Fibroblast of villous mesenchyme (primary cell): ENCODE results near the gene CARM1. TPM values are rescaled to one million over a fixed set of nuclear protein-coding genes. Genes with fewer than 3 reads are reported as not detected.
"Not testable (repeated sequence)": the region's sequence is repeated elsewhere in the genome, so short reads cannot be mapped to it uniquely, and the experiment has no call there.

Source experiments
- DNase-seq: peaks from one replicate; pipeline ENCODE4 v3.0.0-alpha.2; 2010; ENCODE audit warnings: low read depth
- H3K4me3 ChIP-seq: 2 replicates; pipeline ENCODE4 v1.5.1; 2011; ENCODE audit warnings: low read depth, mild to moderate bottlenecking, low read length
- CTCF ChIP-seq: IDR thresholded peaks from 2 replicates; pipeline ENCODE4 v1.5.1; 2012; ENCODE audit warnings: low read depth, mild to moderate bottlenecking, low read length; ENCODE audit not compliant: insufficient read depth
- total RNA-seq: library from RNA; depleted of rRNA; stranded (reverse); fragments of >200 nt; gene quantifications from 2 replicates; pipeline ENCODE4 v1.2.3, GENCODE V29; 2012

Gene CARM1
- total RNA-seq, 1 donor = 38.0 TPM

DNA sequence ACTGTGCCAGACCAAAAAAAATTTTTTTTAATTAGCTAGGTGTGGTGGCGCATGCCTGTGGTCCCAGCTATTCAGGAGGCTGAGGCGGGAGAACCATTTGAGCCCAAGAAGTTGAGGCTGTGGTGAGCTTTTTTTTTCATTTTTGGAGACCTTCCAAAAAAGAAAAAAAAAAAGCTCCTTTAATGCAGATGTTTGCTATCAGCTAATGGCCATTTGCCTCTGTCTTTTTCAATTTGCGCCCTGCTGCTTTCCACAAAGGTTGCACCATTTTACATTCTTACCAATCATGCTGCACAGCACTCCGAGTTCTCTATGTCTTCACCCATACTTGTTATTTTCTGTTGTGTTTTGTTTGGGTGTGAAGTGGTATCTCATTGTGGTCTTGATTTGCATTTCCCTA is 73.9 kb downstream of the CARM1 start:
- no peak overlapping the region for H3K4me3 ChIP-seq
- DNase-seq = no peak
- no peak for TF ChIP-seq CTCF

- TF ChIP-seq CTCF = no peak
- H3K4me3 ChIP-seq = no peak overlapping the region
- DNase-seq = peak; percentile 63
These were observed 75.8 kb downstream of the CARM1 start for GRCh38 chr19:10946958-10947657.

DNA sequence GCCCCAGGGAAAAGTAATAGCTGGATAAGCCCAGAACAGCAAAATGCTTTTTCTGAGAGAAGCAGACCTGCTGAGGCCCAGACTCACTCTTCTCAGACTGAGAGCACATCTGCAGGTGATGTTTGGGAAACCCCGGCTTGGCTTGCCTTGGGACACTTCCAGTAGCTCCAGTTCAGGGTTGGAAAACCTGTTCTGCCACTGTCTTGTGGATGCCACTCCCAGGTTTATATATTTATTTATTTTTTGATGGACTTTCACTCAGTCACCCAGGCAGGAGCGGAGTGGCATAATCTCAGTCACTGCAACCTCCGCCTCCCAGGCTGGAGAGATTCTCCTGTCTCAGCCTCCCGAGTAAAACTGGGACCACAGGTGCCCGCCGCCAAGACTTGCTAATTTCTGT is 81.5 kb downstream of the CARM1 start:
- DNase-seq = no peak
- H3K4me3 ChIP-seq = no peak overlapping the region
- no peak for TF ChIP-seq CTCF

DNA sequence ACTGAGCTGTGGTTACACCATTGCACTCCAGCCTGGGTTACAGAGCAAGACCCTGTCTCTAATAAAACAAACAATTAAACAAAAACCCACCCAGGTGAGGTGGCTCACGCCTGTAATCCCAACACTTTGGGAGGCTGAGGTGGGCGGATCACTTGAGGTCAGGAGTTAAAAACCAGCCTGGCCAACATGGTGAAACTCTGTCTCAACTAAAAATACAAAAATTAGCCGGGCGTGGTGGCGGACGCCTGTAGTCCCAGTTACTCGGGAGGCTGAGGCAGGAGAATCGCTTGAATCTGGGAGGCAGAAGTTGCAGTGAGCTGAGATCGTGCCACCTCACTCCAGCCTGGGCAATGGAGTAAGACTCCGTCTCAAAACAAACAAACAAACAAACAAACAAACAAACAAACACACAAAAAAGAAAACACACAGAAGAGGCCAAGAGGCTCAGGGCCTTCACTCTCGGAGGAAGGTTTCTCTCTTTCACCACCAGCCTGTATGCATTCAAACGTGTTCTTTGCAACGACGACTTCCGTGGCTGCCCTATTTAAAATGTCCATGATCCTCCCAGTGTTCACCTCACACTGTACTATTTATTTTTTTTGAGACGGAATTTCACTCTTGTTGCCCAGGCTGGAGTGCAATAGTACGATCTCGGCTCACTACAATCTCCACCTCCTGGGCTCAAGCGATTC is 88.1 kb downstream of the CARM1 start:
- peak overlapping the region; percentile 78 for H3K4me3 ChIP-seq
- not testable (repeated sequence) for DNase-seq

GRCh38 chr19:10960314-10961072 is 89.1 kb downstream of the CARM1 start, which contains the start of gene SMARCA4:
TSS of gene SMARCA4 (plus strand) at chr19:10961030. CDS start at chr19:10984152, 23,122 bp downstream.
- H3K4me3 ChIP-seq = peak within 1 kb of the TSS; percentile 96
- DNase-seq = peak; percentile 97
- TF ChIP-seq CTCF = no peak

DNA sequence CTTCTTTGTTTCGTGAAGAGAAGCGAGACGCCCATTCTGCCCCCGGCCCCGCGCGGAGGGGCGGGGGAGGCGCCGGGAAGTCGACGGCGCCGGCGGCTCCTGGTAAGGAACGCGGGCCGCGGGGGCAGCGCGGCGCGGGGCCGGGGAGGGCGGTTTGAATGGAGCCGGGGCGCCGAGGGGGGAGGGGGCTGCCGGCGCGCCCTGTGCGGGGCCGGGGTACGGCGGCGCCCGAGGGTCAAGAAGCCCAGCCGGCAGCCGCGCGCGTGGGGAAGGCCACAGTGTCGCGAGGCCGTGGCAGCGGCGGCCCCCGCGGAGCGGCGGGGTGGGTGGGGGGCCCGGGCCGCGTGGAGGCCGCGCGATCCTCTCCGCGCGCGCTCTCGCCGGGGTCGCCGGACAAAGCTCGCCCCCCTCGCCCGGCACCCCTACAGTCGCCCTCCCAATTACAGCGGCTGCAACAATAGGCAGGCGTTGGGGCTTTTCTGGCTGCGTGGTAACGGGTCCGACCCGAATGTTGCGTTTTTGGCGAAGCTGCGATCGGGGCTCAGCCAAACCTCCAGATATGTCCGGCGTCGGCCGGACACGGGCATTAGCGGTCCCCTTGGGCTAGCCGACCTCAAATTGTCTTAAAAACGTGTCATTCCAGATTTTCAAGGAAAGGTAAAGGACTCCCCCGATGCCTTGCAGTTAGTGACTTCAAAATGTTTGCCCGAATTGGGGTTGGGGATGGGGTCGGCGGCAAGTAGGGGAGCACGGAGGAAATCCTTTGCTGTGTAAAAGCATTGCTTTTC is 89.9 kb downstream of the CARM1 start:
- DNase-seq = peak; percentile 36
- no peak for TF ChIP-seq CTCF
- H3K4me3 ChIP-seq = peak overlapping the region; percentile 96
